GM19452 (cell line): ENCODE results near the gene FAM50A.
"Not testable (repeated sequence)": the region's sequence is repeated elsewhere in the genome, so short reads cannot be mapped to it uniquely, and the experiment has no call there.

Experiments used
- ATAC-seq: cut with Tn5 transposase; IDR thresholded peaks from one replicate; pipeline ENCODE4 v1.9.1; 2021; ENCODE audit not compliant: unreplicated experiment

The FAM50A gene

GRCh38 chrX:154482786-154483185, 38.8 kb downstream of the FAM50A start:
- ATAC-seq: no peak

DNA sequence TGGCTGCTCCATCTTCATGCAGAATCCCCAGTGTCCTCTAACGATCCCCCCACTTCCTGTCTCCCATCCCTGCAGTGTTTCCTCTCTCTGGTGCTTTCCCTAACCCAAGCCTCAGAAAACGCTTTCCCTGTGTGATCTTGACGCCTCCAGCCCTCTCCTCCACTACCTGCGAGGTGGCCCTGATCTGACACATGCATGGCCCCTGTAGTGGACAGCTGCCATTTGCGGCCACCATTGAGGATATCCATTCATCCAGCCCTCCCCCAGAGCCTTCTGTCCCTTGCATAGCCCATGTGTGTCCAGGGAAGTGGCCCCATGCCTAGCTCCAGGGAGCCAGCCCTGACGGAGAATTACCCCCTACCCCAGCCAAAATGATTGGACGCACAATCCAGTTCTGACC, 39.4 kb downstream of the FAM50A start:
- ATAC-seq: no peak

DNA sequence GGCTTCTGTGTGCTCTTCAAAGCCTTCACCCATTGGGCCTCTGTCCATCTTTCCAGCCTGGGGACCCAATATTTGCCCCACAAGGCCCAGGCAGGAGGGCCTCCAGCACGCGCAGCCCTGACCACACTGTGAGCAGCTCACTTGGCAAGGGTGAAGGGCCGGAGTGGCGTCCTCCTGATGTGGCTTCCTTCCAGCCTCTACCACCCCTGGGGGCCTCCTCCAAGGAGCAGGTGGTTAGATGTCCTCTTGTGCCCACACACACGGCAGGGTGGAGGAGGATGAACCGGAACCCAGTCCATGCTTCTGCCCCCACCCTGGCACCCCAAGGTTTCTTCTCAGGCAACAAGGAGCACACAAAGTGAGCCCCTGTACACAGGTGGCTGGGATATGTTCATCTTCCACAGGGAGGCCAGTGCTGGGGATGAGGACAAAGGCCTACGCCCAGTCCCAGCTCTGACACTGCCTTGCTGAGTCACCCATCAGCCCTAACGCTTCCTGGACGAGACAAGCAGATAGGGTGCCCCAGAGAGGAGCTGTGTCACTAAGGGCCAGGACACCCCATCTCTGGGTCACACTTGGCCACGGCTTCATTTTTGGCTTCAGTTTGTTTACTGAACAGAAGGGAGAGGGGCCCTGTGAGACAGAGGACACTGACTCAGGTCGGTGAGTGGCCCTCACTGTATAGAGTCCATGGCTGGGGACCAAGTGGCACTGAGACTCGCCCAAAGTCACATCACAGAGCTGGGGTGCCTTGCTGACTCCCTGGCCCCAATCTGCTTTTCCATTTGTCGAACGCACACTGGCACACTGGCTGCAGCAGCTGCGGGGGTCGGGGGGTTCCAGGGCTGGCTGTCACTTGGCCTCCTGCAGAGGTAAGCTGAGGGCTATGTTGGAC, 40.6 kb downstream of the FAM50A start:
- no peak for ATAC-seq

GRCh38 chrX:154485150-154486051, 41.5 kb downstream of the FAM50A start:
- ATAC-seq: no peak

- ATAC-seq: no peak
These were observed 42.1 kb downstream of the FAM50A start for GRCh38 chrX:154486052-154486395.

- ATAC-seq: no peak
These were observed 42.7 kb downstream of the FAM50A start, which contains the start of gene UBL4A for GRCh38 chrX:154486396-154487207. Gene UBL4A, minus strand, starts transcription at chrX:154486615. Its CDS starts 31 bp downstream, at chrX:154486584.

DNA sequence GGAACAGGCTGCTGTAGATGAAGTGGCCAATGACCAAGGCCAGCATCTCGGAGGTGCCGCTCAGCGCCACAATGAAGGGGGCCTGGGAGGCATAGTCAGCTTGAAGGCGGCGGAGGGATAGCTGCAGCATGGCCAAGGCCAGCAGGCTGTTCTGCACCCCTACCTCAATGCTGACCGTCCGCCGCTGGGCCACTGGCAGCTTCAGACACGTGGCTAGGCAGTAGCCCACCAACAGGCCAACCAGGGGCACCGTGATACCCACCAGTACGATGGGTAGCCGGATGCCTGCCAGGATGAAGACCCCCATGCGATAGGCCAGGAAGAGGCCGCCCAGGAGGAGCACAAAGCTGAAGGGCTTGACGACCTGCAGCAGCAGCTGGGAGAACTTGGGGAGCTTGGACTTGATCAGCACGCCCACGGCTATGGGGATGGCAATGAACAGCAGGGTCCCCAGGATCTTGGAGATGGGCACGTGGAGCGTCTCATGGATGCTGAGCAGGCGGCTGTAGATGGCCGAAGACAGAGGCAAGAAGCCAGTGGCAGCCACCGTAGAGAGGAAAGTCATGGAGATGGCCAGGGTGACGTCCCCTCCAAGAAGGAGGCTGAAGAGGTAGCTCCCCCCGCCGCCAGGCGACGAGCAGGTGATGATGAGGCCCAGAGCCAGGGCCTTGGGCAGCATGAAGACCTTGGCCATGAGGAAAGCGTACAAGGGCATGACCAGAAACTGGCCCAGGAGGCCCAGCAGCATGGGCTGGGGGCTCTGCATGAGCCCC, 43.8 kb downstream of the FAM50A start:
- ATAC-seq: no peak

DNA sequence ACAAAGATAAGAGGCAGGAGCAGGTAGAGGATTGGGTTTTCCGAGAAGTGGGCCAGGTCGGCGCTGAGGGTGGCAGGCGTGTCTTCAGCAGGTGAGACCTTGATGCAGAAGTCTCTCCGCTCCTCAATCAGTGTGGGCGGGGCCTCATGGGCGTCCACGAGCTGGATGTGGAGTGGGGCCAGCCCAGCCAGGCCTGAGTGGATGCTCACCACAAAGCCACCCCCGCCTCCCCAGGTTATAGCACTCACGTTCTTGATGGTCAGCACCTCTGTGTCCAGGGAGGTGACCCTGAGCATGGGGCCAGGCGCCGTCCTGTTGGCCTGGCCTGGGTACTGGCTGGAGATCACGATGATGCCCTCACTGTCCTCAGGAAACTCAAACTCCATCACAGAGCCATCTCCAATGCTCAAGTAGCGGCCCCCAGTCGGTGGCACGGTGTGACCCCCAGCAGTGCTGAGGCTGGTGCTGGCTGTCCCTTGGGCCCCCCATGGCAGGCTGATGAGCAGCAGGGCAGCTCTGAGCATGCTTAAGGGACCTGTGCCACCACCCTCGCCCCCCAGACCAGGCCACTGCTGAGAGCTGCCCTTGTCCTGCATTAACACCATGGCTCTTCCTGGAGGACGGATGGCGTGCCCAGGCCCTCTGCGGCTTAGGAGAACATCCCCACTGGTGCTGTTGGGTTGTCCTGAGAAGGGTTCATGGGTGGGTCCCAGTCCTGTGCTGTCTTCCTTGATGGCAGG, 44.6 kb downstream of the FAM50A start:
- ATAC-seq: no peak

GRCh38 chrX:154489182-154489581, 45.2 kb downstream of the FAM50A start:
- ATAC-seq: no peak

GRCh38 chrX:154490021-154490413, 46.1 kb downstream of the FAM50A start:
- peak; percentile 32 for ATAC-seq

GRCh38 chrX:154490414-154491083, 46.6 kb downstream of the FAM50A start, which contains the start of gene SLC10A3:
Gene SLC10A3, minus strand, starts transcription at chrX:154490629. Its CDS starts 1,689 bp downstream, at chrX:154488940.
- peak; percentile 77 for ATAC-seq

DNA sequence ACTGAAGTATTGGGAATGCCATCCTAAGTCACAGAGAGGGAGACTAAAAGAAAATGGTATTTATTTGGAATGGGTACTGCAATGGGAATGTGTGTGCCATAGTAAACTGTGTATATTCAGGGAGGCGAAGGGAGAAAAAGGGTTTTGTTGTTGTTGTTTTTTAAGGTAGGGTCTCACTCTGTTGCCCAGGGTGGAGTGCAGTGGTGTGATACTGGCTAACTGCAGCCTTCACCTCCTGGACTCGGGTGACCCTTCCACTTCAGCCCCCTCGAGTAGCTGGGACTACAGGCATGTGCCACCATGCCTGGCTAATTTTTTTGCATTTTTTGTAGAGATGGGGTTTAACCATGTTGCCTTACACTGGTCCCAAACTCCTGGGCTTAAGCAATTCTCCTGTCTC, 50.8 kb downstream of the FAM50A start:
- no peak for ATAC-seq

DNA sequence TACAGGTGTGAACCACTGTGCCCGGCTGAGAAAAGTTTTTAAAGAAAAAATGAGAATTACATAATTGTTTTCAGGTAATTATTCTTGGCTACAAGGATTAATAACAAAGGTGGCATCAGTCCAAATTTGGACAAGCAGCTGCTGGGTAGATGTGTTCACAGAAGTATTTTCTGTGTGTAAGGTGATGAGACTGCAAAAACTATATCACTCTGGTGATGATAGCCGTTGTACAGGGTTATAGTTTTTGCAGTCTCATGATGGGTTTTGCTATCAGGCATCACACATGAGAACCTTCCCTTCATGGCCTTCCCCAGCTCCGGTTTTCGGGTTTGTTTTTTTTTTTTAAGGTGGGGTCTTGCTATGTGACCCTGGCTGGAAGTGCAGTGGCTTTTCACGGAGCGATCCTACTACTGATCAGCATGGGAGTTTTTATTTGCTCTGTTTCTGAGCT, 51.6 kb downstream of the FAM50A start:
- ATAC-seq: no peak

GRCh38 chrX:154496591-154497137, 52.7 kb downstream of the FAM50A start:
- ATAC-seq: not testable (repeated sequence)
